Esophagus muscularis mucosa (tissue), 4 donors: ENCODE measurements around the gene IMMT. TPM values are rescaled to one million over a fixed set of nuclear protein-coding genes. Genes with fewer than 3 reads are reported as not detected.
A peak's percentile ranks its signal among the peaks of the same experiment; 100 is the strongest.

Experiments
- DNase-seq: peaks from one replicate; pipeline ENCODE4 v3.0.0-alpha.2; 2017; ENCODE audit errors: extremely low spot score
- H3K27ac ChIP-seq, 4 donors: fragments of 200-600 bp; sonication (generic); replicated peaks in 1 of 4; 1 replicate in 3 of 4; 2 replicates in 1 of 4; pipeline ENCODE4 v1.5.1; 2016 to 2019; ENCODE audit warnings: mild to moderate bottlenecking in 1 of 4
- H3K27me3 ChIP-seq, 4 donors: fragments of 200-600 bp; sonication (generic); one replicate each; pipeline versions ENCODE4 v1.5.1 to v1.6.0; 2016 to 2019
- H3K36me3 ChIP-seq, 4 donors: fragments of 200-600 bp; sonication (generic); one replicate each; pipeline ENCODE4 v1.5.1; 2016 to 2019
- H3K4me1 ChIP-seq, 4 donors: fragments of 200-600 bp; sonication (generic); one replicate each; pipeline ENCODE4 v1.5.1; 2016 to 2019
- H3K4me3 ChIP-seq, 4 donors: fragments of 200-600 bp; sonication (generic); 1 replicate in 2 of 4; 2 replicates in 2 of 4; pipeline ENCODE4 v1.5.1; 2016 to 2019; ENCODE audit warnings: mild to moderate bottlenecking in 4 of 4, moderate library complexity in 1 of 4
- H3K9me3 ChIP-seq, 4 donors: fragments of 200-600 bp; sonication (generic); 1 replicate in 3 of 4; 2 replicates in 1 of 4; pipeline ENCODE4 v1.5.1; 2016 to 2019
- EP300 ChIP-seq: sonication (generic); formaldehyde crosslinking; IDR thresholded peaks from one replicate; pipeline ENCODE4 v1.6.1; 2017; ENCODE audit warnings: antibody characterized with exemption
- POLR2A ChIP-seq: fragments of 450-650 bp; IDR thresholded peaks from one replicate; pipeline ENCODE4 v1.6.1; 2017; ENCODE audit warnings: antibody characterized with exemption, moderate library complexity, mild to moderate bottlenecking, low read depth
- POLR2AphosphoS5 ChIP-seq, 2 donors: sonication (generic); formaldehyde crosslinking; IDR thresholded peaks; one replicate each; pipeline ENCODE4 v1.6.1; 2017; ENCODE audit warnings: antibody characterized with exemption in 2 of 2
- WGBS: methylation state at CpG from one replicate; pipeline ENCODE4 v1.1.5; 2018; 5-methylcytosine and 5-hydroxymethylcytosine counted together
- intact Hi-C: fragments of 100-400 bp; cut with DNase I; formaldehyde crosslinking; loops from one replicate; pipeline ENCODE4 v1.15.1; 2023
- total RNA-seq, 4 donors: library from RNA; depleted of rRNA; stranded (reverse); fragments of >200 nt; gene quantifications; one replicate each; pipeline versions ENCODE4 v1.1.0 to v1.2.1, GENCODE V29; 2016
- TF ChIP-seq, protein P1 (sequence below), 3 experiments: fragments of 200-600 bp in 2 of 3; fragments of 450-650 bp in 1 of 3; sonication (generic) in 2 of 3; IDR thresholded peaks; one replicate each; pipeline ENCODE4 v1.5.1; 2017 to 2019; ENCODE audit warnings: antibody characterized with exemption in 3 of 3, mild to moderate bottlenecking in 2 of 3, moderate library complexity in 1 of 3

The IMMT gene
- total RNA-seq, 4 donors from 2014 or later: 53.5 to 68.1 (median 66.6) TPM

DNA sequence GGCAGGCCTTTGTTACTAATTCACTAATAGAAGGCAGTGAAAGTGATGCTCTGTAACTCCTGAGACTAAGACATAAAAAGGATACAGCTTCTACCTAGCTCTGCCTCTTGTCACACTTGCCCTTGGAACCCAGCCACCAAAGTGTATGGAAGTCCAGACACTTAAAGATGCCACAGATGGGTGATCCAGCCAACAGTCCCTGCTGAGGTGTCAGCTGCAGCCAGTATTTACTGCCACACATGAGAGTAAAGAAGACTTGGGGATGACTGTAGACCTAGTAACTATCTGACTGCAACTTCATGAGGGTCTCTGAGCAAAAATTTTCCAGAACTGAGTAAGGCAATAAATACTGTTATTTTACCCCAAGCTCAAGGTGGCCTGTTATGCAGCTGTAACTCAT, 8.8 kb downstream of the IMMT start:
- H3K27me3 ChIP-seq: no peaks in the 10 kb centered on the region
- H3K9me3 ChIP-seq: no peaks in the 10 kb centered on the region
- peaks cover 66 to 81% (median 74%) of the 10 kb centered on the region in 4 donors for H3K4me1 ChIP-seq
- intact Hi-C loops: no loop called here
- DNase-seq: no peak
- no peak overlapping the region for H3K4me3 ChIP-seq
- peak overlapping the region in 1 of 4 donors; percentile 20 for H3K27ac ChIP-seq
- peaks cover 0 to 13% (median 3%) of the 10 kb centered on the region in 4 donors for H3K36me3 ChIP-seq
- TF ChIP-seq POLR2AphosphoS5 (IDR thresholded peaks at IDR 0.05) (no peak), POLR2A (no peak), EP300 (no peak)
- TF ChIP-seq, protein P1, sequence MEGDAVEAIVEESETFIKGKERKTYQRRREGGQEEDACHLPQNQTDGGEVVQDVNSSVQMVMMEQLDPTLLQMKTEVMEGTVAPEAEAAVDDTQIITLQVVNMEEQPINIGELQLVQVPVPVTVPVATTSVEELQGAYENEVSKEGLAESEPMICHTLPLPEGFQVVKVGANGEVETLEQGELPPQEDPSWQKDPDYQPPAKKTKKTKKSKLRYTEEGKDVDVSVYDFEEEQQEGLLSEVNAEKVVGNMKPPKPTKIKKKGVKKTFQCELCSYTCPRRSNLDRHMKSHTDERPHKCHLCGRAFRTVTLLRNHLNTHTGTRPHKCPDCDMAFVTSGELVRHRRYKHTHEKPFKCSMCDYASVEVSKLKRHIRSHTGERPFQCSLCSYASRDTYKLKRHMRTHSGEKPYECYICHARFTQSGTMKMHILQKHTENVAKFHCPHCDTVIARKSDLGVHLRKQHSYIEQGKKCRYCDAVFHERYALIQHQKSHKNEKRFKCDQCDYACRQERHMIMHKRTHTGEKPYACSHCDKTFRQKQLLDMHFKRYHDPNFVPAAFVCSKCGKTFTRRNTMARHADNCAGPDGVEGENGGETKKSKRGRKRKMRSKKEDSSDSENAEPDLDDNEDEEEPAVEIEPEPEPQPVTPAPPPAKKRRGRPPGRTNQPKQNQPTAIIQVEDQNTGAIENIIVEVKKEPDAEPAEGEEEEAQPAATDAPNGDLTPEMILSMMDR (IDR thresholded peaks at IDR 0.05): no peak

DNA sequence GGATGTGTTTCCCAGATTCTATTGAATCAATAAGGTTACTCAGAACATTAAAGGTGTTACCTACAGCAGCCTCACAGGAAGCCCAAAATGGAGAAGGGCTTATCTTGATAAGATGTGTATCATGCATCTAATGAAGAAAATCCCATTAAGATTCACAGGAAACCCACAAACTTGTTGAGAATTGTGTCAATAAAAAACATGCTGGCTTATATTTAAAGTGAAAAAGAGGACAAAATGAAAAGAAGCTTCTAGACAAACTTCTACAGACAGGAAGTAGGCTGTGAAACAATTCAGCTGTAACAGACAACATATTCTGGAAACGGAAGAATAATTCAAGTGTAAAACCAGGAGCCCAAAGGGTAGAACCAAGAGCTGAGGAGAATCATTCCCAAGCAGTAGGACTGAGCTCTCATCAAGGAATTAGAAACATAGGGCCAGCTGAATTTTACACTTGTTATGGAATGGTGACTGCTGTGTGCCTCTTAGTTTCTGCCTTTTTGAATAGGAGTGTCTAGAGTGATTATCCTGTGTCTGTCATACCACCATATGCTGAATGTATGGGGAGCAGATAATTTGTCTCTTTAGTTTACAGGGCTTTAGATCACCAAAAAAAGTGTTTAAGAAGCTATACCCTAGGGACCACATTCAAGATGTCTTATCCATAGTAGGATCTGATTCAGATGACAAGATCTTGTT, 9.6 kb downstream of the IMMT start:
- Histone ChIP-seq H3K36me3 (peaks cover 0 to 18% (median 8%) of the 10 kb centered on the region in 4 donors), H3K4me1 (peaks cover 60 to 73% (median 66%) of the 10 kb centered on the region in 4 donors), H3K9me3 (no peaks in the 10 kb centered on the region), H3K4me3 (no peak overlapping the region), H3K27me3 (no peaks in the 10 kb centered on the region), H3K27ac (peak overlapping the region in 2 of 4 donors; percentile 0 to 41)
- WGBS: 41% methylated on average over 1 of the region's 1 CpG
- TF ChIP-seq POLR2A (no peak), POLR2AphosphoS5 (IDR thresholded peaks at IDR 0.05) (no peak), EP300 (no peak)
- TF ChIP-seq, protein P1 (IDR thresholded peaks at IDR 0.05): no peak
- DNase-seq: no peak
- intact Hi-C loops: no loop called here

DNA sequence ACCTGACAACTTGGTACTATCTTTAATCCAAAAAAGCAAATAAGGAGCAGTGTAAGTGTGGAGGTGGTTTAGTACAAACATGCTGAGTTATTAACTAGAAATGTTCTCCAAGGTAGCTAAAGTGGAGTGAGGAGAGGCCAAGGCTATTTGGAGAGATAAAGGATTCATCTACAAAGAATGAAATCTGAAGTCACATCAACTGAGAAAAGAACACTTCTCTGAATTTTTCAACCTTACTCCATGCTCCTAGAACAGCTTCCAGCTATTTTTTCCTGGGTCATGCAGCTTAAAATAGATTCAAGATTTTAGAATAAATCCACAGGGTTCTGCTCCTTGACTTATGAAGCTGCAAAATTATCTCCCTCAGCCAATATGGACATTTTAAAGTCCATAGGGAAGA, 18.7 kb downstream of the IMMT start:
- H3K27me3 ChIP-seq: no peaks in the 10 kb centered on the region
- no peak overlapping the region for H3K4me3 ChIP-seq
- H3K36me3 ChIP-seq: peaks cover 44 to 74% (median 63%) of the 10 kb centered on the region in 4 donors
- intact Hi-C loops: no loop called here
- no peak for DNase-seq
- H3K9me3 ChIP-seq: no peaks in the 10 kb centered on the region
- no peak overlapping the region for H3K27ac ChIP-seq
- H3K4me1 ChIP-seq: peaks cover 6 to 21% (median 9%) of the 10 kb centered on the region in 4 donors
- TF ChIP-seq POLR2AphosphoS5 (IDR thresholded peaks at IDR 0.05): no peak
- TF ChIP-seq, protein P1 (IDR thresholded peaks at IDR 0.05): no peak
- TF ChIP-seq EP300: no peak
- TF ChIP-seq POLR2A: no peak

DNA sequence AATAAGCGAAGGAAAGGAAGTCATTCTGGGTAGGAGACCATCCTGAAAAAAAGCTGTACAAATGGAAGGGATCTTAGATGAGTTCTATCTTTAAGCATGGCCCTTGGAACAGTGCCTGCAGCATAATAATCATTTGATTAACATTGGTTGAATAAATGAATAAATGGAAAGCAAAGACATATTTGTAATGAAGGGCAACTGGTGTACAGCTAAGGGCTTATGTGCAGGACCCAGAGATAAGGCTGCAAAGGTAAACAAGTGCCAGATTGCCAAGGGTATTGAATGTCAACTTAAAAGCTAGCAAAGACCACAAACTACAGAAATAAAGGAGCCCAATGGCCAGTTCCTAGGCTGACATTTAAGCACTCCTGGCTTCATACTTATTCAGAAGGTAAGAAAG, 19.4 kb downstream of the IMMT start:
- Histone ChIP-seq H3K9me3 (no peaks in the 10 kb centered on the region), H3K4me3 (no peak overlapping the region), H3K27me3 (no peaks in the 10 kb centered on the region), H3K27ac (no peak overlapping the region), H3K36me3 (peaks cover 52 to 78% (median 67%) of the 10 kb centered on the region in 4 donors), H3K4me1 (peaks cover 6 to 21% (median 9%) of the 10 kb centered on the region in 4 donors)
- TF ChIP-seq, protein P1 (IDR thresholded peaks at IDR 0.05): no peak
- intact Hi-C loops: no loop called here
- DNase-seq: no peak
- 97% methylated on average over 1 of the region's 1 CpG for WGBS

DNA sequence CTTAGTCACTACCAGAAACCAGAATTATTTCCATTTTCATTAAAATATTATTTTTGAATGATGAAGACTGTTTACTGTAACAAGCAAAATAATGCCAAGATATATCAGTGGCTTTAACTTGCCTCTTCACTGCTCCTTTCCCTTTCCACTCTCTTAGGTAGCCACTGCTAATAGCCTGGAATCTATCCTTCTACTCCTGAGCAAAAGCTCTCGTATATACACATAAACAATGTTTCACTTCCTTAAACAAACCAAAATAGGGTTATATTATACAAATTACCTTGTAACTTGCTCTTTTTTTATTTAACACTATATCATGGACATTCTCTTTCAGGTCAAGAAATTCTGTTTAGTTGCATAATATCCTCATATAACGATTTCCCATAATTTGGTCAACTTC, 20.8 kb downstream of the IMMT start:
- H3K4me3 ChIP-seq: no peak overlapping the region
- intact Hi-C loops: no loop called here
- DNase-seq: no peak
- no peak overlapping the region for H3K27ac ChIP-seq
- H3K27me3 ChIP-seq: no peaks in the 10 kb centered on the region
- no peaks in the 10 kb centered on the region for H3K9me3 ChIP-seq
- TF ChIP-seq, protein P1 (IDR thresholded peaks at IDR 0.05): no peak
- TF ChIP-seq POLR2A (no peak), POLR2AphosphoS5 (IDR thresholded peaks at IDR 0.05) (no peak), EP300 (no peak)
- H3K36me3 ChIP-seq: peaks cover 59 to 81% (median 69%) of the 10 kb centered on the region in 4 donors
- 63% methylated on average over 2 of the region's 2 CpGs for WGBS
- peaks cover 6 to 21% (median 9%) of the 10 kb centered on the region in 4 donors for H3K4me1 ChIP-seq
